Activated T-helper 1 cell treated with anti-CD3 and anti-CD28 coated beads, Interleukin-2, amount 50 U/mL, for 16 hours (primary cell): ENCODE data around the gene RBP4.

ENCODE experiments used
- DNase-seq, 2 donors: peaks; one replicate each; pipeline ENCODE4 v3.0.0-alpha.2; 2020; ENCODE audit warnings: low read depth in 1 of 2, low spot score in 1 of 2

The RBP4 gene

DNA sequence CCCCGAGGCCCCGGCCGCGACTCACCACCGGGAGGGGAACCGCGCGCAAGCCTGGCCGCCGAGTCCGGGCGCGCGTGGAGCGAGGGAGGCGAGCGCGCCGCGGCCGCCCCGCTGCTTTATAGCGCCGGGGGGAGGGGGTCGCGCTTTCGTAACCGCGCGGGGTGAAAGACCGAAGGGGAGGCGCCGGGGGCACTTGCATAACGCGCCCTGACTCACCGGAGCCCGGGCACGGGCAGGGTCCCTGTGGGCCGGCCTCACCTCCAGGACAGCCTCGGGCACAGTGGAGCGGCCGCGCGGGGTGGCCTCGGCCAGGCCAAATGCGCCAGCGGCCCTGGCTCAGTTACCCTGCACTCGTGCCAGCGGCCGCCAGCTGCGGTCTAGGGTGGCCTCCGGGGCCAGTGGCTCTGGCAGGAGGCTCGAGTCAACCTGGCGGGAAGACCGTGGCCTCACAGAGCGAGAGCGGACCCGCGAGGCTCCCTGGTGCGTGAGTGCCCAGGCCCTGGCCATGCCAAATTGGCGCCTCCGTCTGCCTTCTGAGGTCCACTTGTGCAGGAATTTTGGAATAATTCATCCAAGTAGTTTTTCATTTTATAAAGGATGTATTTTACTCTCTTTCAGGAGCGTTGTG lies at the start of gene RBP4:
RBP4 (minus strand) TSS at position 90 of the 628 bp plus-strand sequence. CDS start 207 bp downstream, outside the sequence.
- no peak for DNase-seq

DNA sequence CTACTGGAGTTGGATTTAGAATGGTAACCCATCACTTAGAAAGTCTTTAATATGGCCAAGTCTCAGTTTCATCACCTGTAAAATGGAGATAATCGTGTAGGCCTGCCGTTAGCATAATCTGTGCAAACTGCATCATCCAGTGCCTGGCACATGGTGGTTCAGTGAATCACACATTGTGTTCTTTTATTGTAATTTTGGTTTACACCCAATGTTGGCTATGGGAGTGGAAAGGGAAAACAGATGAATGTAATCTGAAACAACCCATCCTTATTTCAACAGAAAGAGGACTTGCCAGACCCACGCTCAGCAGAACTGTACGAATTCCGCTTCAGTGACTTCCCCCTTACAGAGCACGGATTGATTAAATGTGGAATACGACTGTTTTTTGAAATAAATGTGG lies 38.8 kb upstream of the RBP4 start:
- no peak for DNase-seq

DNA sequence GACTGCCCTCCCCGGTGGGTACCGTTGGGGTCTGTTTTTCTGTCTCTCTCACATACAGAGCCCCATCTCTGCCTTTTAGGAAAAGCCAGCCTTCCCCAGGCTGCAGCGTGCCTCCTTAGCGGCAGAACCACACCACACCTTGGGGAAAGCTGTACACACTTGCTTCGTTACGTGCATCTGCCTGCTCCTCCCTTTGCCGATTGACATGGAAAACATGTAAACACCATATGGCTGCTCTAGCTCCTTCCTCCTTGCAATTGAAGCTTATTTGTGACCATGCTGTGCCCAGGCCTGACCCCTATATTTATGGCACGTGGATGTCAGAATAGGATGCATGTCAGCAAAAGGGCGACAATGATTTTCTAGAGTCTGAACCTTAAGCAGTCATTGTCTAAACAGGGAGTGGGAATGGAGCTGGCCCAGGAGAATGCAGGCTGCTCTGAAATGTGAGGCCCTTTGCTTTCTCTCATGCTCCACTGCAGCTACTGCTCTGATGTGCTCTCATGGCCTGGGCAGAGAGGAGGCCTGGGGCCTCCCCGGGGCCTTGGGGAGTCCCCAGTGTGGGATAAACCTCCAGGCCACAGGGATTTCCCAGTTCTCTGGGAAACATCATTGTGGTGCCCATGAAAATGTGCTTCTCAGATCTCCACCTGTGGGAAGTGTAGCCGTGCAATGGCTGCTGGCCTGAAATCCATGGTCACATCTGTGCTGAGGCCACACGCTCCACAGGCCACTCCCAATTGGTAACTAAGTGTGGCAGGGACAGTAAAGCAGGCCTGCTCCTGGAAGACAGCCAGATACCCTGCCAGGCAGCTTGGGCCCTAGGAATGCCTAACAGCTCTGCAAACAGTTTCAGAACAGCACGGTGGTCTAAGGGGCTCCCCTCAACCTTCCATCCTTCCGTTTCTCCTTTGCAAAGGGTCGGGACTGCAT lies 29.9 kb upstream of the RBP4 start:
- no peak for DNase-seq

DNA sequence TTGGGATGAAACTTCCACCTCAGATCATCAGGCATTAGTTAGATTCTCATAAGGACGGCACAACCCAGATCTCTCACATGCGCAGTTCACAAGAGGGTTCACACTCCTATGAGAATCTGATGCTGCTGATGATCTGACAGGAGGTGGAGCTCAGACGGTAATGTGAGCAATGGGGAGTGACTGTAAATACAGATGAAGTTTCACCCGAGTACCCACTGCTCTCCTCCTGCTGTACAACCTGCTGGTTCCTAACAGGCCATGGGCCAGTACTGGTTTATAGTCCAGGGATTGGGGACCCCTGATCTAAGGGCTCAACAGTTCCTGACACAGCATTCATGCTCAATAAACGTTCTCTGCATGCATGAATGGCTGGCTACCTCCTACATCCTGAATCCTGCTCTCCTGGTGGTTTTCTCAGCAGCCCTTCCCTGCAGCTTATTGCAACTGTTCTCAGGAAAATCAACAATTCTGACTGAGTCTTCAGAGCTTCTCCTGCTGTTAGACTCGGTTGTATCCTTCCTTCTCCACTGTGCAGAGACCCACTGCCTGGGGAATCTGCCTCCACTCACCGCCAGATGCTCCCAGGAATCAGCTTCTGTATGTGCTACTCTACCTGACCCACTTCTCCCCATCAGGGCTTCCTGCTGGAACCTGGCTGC lies 28.7 kb upstream of the RBP4 start:
- no peak for DNase-seq

DNA sequence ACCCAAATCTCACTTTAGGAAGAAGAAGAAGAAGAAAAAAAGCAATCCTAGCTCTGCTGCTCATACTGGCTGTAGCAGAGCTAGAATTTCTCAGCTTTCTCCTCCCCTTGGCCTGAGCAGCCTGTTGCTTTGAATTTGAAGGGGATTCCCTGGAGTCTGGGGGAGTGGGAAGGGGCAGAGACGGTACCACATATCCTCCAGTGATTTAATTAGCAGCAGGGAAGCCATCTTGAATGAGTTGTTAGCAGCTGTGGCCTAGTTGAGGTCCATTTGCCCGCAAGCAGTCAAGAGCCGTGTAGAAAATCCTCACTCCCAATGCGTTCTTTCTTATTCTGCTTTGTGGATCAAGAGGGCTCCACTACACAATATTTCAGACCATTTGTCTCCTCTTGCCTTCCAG lies 27.8 kb upstream of the RBP4 start:
- no peak for DNase-seq

DNA sequence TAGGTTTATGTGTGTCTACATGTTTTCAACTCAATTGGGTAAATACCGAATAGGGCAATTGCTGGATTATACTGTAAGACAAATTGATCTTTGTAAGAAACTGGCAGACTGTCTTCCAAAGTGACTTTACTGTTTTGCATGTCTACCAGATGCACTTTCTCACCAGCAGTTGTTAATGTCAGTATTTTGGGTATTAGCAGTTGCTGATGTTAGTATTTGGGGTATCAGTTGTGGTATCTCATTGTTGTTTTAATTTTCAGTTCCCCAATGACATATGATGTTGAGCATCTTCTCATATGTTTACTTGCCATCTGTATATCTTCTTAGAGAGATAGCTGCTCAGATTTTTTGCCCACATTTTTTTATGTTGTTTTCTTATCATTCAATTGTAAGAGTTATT lies 21.9 kb upstream of the RBP4 start:
- DNase-seq, result no peak

DNA sequence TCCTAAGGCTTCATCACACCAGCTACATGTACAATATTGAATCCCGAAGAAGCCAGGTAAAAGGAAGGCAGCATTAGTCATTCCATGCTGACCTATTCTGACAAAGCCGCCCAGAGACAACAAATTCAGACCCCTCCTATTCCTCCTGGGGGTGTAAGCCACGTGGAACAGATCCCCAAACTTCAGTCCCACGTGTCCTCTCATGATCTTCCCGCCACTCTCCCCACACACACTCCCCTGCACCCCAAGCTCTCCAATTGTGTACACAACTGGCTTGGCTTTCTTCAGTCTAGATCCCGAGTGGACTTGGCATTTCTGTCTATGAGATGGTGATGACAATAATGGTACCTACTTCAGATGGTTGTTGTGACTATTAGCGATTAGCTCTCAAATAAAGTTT lies 19.9 kb upstream of the RBP4 start:
- no peak for DNase-seq

DNA sequence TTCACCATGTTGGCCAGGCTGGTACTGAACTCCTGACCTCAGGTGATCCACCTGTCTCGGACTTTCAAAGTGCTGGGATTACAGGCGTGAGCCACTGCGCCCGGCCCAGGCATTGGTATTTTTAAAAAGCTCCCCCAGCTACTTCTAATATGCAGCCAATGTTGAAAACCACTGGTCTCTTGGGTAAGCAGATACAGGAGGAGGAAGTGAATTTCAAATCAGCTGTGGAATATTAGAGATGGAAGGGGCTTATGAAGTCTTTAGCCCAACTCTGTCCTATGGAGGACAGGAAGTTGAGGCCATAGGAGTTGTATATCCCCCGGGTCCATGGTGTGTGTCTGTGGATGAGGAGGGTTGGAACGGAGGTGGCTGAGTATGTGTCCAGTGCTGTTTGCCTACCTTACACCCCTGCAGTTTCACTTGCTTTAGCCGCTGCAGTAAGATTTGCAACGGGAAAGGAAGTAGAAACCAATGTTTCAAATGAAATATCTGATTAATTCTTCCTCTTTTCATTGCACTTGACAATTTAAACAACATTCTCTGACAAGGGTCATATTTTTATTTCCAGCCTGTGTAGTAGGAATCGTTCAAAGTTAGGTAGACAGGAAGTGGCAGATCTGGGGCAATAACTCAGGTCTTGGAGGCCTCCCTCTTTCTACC lies 14.7 kb upstream of the RBP4 start:
- no peak for DNase-seq

DNA sequence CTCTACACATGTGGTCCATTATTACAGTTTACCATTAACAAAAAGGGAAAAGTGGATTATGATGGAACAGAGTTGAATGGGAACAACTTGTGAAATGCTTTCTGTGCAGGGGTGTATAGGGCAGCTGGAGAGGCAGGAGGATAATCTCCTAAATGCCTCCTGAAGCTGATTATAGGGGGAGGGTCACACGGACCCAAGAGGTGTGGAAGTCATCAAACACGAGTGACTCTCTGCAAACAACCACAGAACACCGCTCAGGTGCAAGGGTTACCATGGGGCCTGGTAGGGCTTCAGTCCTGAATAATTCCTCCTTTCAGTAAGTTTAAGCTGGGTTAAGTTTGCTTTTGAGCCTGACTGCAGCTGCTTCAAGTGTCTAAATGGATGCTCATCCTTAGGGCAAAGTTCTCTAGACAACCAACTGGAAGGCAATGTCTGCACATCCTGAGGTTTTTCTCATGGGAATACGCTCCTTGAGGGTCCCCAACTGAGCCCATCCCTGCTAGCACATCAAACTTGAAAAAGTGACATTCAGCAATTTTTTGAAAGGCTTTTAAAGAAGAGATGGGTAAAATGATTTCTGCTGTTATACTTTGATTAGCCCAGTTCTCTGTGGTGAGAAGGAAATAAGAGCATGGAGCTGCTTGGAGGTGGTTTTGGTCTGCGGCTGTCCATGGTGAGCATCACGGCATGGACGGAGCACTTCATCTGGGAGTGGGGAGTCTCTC lies 13.2 kb upstream of the RBP4 start:
- no peak for DNase-seq

DNA sequence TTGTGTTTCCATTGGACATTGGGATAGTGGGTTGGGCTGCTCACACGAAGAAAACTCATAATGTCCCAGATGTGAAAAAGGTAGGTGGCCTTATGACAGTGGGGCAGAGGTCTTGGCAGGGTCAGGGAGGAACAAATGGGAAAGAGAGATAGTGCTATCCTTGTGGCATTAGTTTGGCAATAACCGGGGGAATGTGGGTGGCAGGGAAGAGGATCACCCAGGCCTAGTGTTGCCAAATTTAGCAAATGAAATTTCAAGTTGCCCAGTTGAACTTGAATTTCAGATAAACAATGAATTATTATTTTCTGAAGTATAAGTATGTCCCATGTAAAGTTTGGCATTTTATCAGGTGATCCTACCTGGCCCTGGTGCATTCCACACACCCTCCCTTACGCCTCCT lies 12.1 kb upstream of the RBP4 start:
- no peak for DNase-seq

DNA sequence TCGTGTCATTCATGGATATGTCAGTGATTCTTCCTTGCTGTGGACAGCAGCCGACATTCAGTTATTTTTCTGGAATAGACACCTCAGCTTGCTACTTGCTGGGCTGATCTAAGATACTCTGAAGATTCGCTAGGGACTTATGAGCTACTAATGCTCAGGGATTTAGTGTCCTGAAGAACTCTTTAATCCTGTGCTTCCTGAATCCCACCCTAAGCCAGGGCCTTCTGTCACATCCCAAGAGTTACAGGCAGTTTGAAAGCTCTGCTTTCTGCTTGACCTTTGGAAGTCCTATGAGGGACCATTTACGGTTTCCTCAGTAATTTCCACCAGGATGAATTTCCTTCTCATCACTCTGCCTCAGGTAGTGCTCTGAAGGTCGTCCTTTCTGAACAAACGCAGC lies 11.3 kb upstream of the RBP4 start, which contains the start of gene PDE6C:
PDE6C (plus strand) TSS at position 227 of the 400 bp plus-strand sequence. CDS start 189 bp downstream, outside the sequence.
- DNase-seq, result no peak

DNA sequence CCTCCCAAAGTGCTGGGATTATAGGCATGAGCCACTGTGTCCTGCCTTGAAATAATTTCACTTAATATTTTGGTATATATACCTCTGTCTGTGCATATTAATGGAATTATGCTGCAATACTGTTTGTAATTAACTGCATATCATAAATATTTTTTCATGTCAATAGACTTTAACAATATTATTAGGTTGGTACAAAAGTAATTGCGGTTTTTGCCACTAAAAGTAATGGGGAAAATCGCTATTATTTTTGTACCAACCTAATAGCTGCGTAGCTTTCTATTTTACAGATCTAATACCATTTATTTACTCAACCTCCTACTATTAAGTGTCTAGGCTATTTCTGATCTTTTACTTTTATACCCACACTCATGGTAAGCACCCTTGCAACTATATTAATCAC lies 7.4 kb upstream of the RBP4 start:
- no peak for DNase-seq

DNA sequence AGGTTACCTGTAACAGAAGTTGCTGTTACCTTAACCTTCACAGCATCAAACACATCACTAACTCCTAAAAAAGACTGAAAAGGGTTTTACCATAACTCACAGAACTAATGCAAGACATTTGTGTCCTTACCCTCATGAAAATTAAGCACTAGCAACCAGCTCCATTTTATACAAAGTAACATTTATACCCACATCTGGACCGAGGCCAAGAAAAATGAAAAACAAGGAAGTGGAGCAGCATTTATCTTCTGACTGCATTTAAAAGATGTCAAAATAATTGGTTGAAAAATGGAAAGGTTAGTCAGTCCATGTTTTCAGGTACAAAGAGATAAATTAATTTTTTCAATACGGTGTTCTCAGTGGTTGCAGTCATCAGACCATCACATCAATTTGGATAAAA lies 3.1 kb upstream of the RBP4 start:
- no peak for DNase-seq

DNA sequence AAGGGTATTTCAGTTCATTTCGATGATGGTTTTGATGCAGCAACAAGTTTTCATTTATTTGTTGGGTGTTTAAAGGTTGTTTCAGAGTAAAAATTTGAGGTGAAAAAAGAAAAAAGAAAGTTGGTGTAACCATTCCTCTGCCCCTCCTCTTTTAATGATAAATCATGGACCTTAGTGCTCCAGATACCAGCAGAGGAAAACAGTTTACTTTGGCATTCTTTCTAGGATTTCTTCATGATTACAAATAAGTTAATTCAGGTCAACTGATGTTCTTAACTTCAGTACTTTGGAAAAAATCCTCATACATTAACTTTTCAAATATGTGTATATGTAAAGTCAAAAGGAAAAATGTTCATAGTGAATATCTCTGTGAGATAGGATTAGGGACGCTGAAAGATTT lies 2.0 kb upstream of the RBP4 start:
- no peak for DNase-seq

DNA sequence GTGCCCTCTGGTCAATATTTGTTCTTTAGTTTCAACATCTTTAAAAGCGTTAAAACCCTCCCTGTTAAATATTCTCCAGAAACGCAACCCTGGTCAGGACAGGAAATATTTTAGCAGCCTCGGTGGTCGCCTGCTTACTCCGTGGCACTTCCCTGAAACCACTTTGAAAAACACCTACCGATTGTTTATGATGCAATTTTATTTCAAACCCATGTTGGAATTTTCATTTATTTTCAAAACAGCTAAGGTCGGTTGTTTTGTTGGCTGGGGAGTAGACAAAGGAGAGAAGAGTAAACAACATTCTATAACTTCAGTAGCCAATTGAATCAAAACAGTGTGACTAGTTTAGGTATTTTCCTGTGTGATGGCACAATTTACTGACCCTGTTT lies 733 bp upstream of the RBP4 start:
- no peak for DNase-seq

DNA sequence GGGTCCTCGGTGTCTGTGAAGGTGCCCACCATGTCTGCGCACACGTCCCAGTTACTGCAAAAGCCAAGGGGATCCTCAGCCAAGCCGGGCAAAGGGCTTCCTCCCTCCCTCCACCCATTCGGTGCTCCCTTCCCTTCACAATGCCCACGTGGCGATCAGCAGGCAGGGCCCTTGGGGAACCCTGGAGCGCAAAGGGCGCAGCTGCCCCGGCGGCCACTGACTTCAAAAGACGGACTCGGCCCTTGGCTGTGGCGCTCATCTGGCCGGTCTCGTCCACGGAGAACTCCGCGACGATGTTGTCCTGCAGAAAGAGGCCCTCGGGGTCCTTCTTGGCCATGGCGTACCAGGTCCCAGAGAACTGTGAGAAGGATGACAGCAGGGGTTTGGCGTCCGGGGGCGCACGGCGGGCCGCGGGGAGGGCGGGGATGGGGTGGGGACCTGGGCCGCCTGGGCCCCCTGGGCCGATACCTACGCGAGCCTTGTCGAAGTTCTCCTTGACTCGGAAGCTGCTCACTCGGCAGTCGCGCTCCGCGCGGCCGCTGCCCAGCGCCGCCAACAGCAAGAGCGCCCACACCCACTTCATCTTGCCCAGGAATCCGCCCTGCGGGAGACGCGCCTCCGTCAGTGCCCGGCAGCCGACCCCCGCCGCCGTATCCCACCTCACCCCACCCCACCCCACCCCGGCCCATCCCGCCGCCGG lies 439 bp downstream of the RBP4 start:
- no peak for DNase-seq

DNA sequence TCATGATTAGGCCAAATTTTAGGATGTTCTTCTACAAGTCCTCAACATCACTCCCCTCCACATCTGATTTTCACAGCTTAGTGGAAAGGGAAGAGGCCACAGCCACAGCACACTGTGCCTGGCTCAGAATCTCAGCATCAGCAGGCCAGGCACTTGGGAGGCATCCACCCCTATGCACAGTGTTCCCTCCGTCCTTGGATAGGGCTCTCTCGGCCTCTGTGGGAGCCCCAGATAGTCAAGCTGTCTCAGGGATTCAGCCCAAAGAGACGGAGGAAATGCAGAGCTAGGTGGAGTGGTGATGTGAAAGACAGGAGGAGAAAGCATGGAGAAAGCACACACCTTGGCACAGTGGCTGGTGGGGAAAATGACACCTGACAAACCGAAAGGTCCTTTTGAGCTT lies 1.3 kb downstream of the RBP4 start:
- no peak for DNase-seq

DNA sequence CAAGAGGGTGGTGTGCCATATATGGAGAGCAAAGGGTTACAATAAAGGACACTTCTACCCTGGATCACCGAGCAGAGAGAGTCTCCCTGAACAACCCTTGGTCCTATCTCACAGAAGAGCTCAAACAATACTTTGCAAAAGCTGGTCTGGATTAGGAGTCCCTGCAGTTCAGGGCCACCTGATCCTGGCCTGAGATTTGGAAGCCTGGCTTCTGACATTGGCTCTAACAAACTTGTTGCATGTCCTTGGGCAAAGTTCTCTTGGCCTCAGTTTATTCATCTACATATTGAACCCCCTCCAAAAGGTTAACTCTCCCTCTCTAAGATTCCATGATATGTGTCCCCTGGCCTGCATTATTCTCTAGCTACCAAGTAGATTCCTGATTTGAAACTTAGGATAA lies 1.7 kb downstream of the RBP4 start:
- DNase-seq, result no peak

DNA sequence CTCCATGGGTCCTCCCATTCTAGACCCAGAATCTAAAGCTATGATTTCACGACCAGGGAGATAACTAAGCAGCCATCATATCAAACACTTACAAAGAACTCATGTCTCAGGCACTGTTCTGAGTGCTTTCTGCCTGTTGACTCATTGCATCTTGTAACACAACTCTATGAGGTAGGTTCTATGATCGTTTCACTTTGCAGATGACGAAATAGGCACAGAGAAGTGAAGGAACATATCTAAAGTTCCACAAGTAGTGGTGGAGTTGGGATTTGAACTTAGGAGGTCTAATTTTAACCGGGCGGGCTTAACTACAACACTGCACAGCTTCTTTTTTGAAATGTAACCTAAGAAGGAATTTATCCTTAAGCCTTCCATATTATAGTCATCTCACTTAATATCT lies 2.9 kb downstream of the RBP4 start:
- no peak for DNase-seq

DNA sequence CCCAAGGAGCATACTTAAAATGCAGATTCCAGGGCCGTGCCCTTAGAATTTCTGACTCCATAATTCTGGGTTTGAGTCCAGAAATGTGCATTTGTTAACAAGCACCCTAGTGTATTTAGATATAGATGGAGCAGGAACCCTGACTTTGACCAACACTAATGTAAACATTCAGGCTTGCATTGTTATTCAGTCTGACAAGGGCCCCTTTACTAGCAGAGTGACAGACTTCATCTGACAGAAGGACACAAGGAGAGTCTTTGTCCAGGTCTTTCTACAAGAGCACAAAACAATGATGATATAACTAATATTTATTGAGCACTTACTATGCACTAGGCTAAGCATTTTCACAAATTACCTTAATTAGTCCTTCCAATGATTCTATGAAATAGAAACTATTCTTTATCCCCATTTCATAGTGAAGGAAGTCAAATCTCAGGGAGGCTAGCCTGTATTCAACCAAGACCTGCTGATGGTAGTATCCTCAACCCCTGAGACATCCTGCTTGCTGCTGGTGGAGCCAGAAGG lies 3.9 kb downstream of the RBP4 start:
- no peak for DNase-seq
